Trophoblast cell (in vitro differentiated cells and primary cell): ENCODE measurements around the gene PTPRU.

Experiments used
- DNase-seq, 2 donors: peaks; one replicate each; pipeline ENCODE4 v3.0.0-alpha.2; 2016
- H2AFZ ChIP-seq: 2 replicates; pipeline ENCODE4 v1.6.1; 2013; ENCODE audit warnings: low read length, moderate library complexity, mild to moderate bottlenecking; ENCODE audit not compliant: insufficient read depth, poor library complexity
- H2AK5ac ChIP-seq: 2 replicates; pipeline ENCODE4 v1.6.1; 2013; ENCODE audit warnings: mild to moderate bottlenecking, low read length
- H2BK120ac ChIP-seq: 2 replicates; pipeline ENCODE4 v1.6.1; 2013; ENCODE audit warnings: low read length, mild to moderate bottlenecking, moderate library complexity; ENCODE audit not compliant: insufficient read depth, poor library complexity
- H2BK12ac ChIP-seq: 2 replicates; pipeline ENCODE4 v1.6.1; 2013; ENCODE audit warnings: mild to moderate bottlenecking, low read length, moderate library complexity
- H2BK5ac ChIP-seq: 2 replicates; pipeline ENCODE4 v1.6.1; 2013; ENCODE audit warnings: low read length, low read depth, moderate library complexity, mild to moderate bottlenecking; ENCODE audit not compliant: poor library complexity
- H3K14ac ChIP-seq: 2 replicates; pipeline ENCODE4 v1.6.1; 2013; ENCODE audit warnings: mild to moderate bottlenecking, low read length
- H3K18ac ChIP-seq: 2 replicates; pipeline ENCODE4 v1.6.1; 2013; ENCODE audit warnings: mild to moderate bottlenecking, low read length
- H3K23ac ChIP-seq: 2 replicates; pipeline ENCODE4 v1.6.1; 2013; ENCODE audit warnings: low read length
- H3K27ac ChIP-seq: 2 replicates; pipeline ENCODE4 v1.5.1; 2013; ENCODE audit warnings: low read depth, mild to moderate bottlenecking, inconsistent platforms, low read length, moderate library complexity
- H3K27me3 ChIP-seq: 2 replicates; pipeline ENCODE4 v1.6.1; 2013; ENCODE audit warnings: inconsistent platforms, mild to moderate bottlenecking, low read length, moderate library complexity; ENCODE audit not compliant: insufficient read depth
- H3K36me3 ChIP-seq, 2 experiments: 1 replicate in 1 of 2; 2 replicates in 1 of 2; pipeline ENCODE4 v1.6.1; 2013; ENCODE audit warnings: low read length in 2 of 2, mild to moderate bottlenecking in 2 of 2, moderate library complexity in 1 of 2; ENCODE audit not compliant: insufficient read depth in 2 of 2, control insufficient read depth in 1 of 2
- H3K4ac ChIP-seq: 2 replicates; pipeline ENCODE4 v1.6.1; 2013; ENCODE audit warnings: low read depth, mild to moderate bottlenecking, low read length, moderate library complexity
- H3K4me1 ChIP-seq, 2 experiments: 1 replicate in 1 of 2; 2 replicates in 1 of 2; pipeline ENCODE4 v1.6.1; 2013; ENCODE audit warnings: low read length in 2 of 2, mild to moderate bottlenecking in 2 of 2, moderate library complexity in 1 of 2; ENCODE audit not compliant: insufficient read depth in 2 of 2, control insufficient read depth in 1 of 2
- H3K4me2 ChIP-seq: 2 replicates; pipeline ENCODE4 v1.6.1; 2013; ENCODE audit warnings: inconsistent platforms, mild to moderate bottlenecking, low read length, moderate library complexity
- H3K4me3 ChIP-seq: 2 replicates; pipeline ENCODE4 v1.5.1; 2013; ENCODE audit warnings: mild to moderate bottlenecking, low read depth, low read length, inconsistent platforms
- H3K79me1 ChIP-seq: one replicate; pipeline ENCODE4 v1.6.1; 2013; ENCODE audit warnings: low read length
- H3K79me2 ChIP-seq: 2 replicates; pipeline ENCODE4 v1.6.1; 2013; ENCODE audit warnings: low read length, mild to moderate bottlenecking; ENCODE audit not compliant: control insufficient read depth, insufficient read depth, poor library complexity
- H3K9ac ChIP-seq: 2 replicates; pipeline ENCODE4 v1.6.1; 2013; ENCODE audit warnings: mild to moderate bottlenecking, low read length
- H3K9me3 ChIP-seq: 2 replicates; pipeline ENCODE4 v1.6.1; 2013; ENCODE audit warnings: low read depth, mild to moderate bottlenecking, control low read depth, inconsistent platforms, low read length; ENCODE audit not compliant: insufficient read depth
- H4K12ac ChIP-seq: 2 replicates; pipeline ENCODE4 v1.6.1; 2013; ENCODE audit warnings: low read depth, mild to moderate bottlenecking, low read length, moderate library complexity
- H4K8ac ChIP-seq: 2 replicates; pipeline ENCODE4 v1.6.1; 2013; ENCODE audit warnings: low read depth, mild to moderate bottlenecking, low read length, moderate library complexity
- H4K91ac ChIP-seq: one replicate; pipeline ENCODE4 v1.6.1; 2013; ENCODE audit warnings: low read depth, mild to moderate bottlenecking, low read length, moderate library complexity
- WGBS: extraction: QIAGEN DNeasy Blood & Tissue Kit; methylation state at CpG from one replicate; pipeline ENCODE4 v1.1.7; 2013; ENCODE audit warnings: missing lambda C conversion rate; ENCODE audit not compliant: insufficient read length, insufficient coverage; ENCODE audit errors: extremely low coverage; 5-methylcytosine and 5-hydroxymethylcytosine counted together

PTPRU gene

GRCh38 chr1:29267321-29268070 is 31.2 kb downstream of the PTPRU start:
- H3K14ac ChIP-seq, result no peak overlapping the region
- no peak overlapping the region for H3K18ac ChIP-seq
- no peak overlapping the region for H4K12ac ChIP-seq
- no peak overlapping the region for H3K4me2 ChIP-seq
- no peaks in the 10 kb centered on the region for H3K27me3 ChIP-seq
- H2BK5ac ChIP-seq, result no peak overlapping the region
- no peak overlapping the region for H2BK12ac ChIP-seq
- H3K79me2 ChIP-seq, result peaks cover 2% of the 10 kb centered on the region
- H3K27ac ChIP-seq, result no peak overlapping the region
- H4K8ac ChIP-seq, result no peak overlapping the region
- no peak overlapping the region for H2BK120ac ChIP-seq
- peaks cover 10% of the 10 kb centered on the region for H3K79me1 ChIP-seq
- no peak overlapping the region for H2AFZ ChIP-seq
- H3K9ac ChIP-seq, result no peak overlapping the region
- WGBS, result no CpG with 5 or more reads among the region's 9 CpGs
- H3K36me3 ChIP-seq, result peaks cover 0 to 3% of the 10 kb centered on the region in 2 experiments
- no peak overlapping the region for H3K4me3 ChIP-seq
- no peak overlapping the region for H2AK5ac ChIP-seq
- no peak overlapping the region for H3K4ac ChIP-seq
- H4K91ac ChIP-seq, result no peak overlapping the region
- H3K23ac ChIP-seq, result no peak overlapping the region
- no peaks in the 10 kb centered on the region for H3K9me3 ChIP-seq
- peaks cover 9 to 15% of the 10 kb centered on the region in 2 experiments for H3K4me1 ChIP-seq
- no peak for DNase-seq

DNA sequence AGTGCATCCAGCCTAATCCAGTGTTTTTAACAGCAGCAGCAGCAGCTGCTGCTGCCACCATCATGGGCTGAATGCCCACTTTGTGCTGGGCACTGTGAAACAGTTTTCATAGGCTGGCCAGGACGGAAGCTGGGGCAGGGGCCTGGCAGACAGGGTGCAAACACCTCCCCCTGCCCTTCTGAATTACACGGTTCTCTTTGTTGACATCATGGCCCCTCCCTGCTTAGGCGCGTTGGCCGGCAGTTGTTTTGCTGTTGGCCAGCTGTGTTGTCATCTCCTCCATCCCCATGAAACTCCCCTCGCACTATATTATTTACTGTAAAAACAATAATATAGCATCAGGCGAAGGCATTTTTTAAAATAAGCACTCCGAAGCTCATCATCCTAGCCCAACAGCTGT is 33.1 kb downstream of the PTPRU start:
- no peak overlapping the region for H3K14ac ChIP-seq
- no peak overlapping the region for H4K8ac ChIP-seq
- peaks cover 0 to 3% of the 10 kb centered on the region in 2 experiments for H3K36me3 ChIP-seq
- H3K9me3 ChIP-seq, result no peaks in the 10 kb centered on the region
- H4K91ac ChIP-seq, result no peak overlapping the region
- WGBS, result no CpG with 5 or more reads among the region's 8 CpGs
- no peak overlapping the region for H3K4ac ChIP-seq
- no peak overlapping the region for H2AFZ ChIP-seq
- H4K12ac ChIP-seq, result no peak overlapping the region
- no peak overlapping the region for H2AK5ac ChIP-seq
- no peak overlapping the region for H3K4me3 ChIP-seq
- no peak overlapping the region for H3K27ac ChIP-seq
- peaks cover 10% of the 10 kb centered on the region for H3K79me1 ChIP-seq
- H3K4me2 ChIP-seq, result no peak overlapping the region
- H2BK12ac ChIP-seq, result no peak overlapping the region
- peaks cover 11 to 17% of the 10 kb centered on the region in 2 experiments for H3K4me1 ChIP-seq
- H3K9ac ChIP-seq, result no peak overlapping the region
- H3K27me3 ChIP-seq, result no peaks in the 10 kb centered on the region
- H3K79me2 ChIP-seq, result peaks cover 2% of the 10 kb centered on the region
- no peak overlapping the region for H2BK120ac ChIP-seq
- H3K18ac ChIP-seq, result no peak overlapping the region
- H3K23ac ChIP-seq, result no peak overlapping the region
- no peak for DNase-seq
- H2BK5ac ChIP-seq, result no peak overlapping the region

DNA sequence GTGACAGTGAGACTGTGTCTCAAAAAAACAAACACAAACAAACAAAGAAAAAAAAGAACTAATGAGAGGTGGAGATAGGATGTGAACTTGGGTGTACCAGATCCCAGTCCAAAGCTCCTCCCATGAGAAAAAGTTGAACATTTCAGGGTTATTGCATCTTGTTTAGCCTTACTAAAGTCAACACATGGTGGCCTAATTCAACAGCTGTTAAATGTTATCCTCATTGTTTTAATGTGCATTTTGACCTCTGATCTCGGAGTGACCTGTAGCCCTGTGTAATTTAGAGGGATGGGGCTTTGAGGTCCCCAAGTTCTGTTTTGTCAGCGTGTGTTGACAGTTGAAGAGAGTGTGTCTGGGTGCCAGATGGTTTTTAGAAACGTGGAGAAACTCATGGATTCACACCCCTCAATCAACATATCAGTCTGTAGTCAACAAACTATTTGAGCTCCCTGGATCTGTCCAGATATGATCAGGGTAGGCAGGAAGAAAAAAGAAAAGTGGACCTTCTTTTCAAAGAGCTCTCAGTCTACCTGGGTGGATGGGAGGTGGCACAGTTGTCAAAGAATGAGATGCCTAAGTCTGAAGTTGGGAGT is 34.7 kb downstream of the PTPRU start:
- peaks cover 10% of the 10 kb centered on the region for H3K79me1 ChIP-seq
- no peak overlapping the region for H4K8ac ChIP-seq
- H3K36me3 ChIP-seq, result peaks cover 4 to 7% of the 10 kb centered on the region in 2 experiments
- no peak overlapping the region for H2BK5ac ChIP-seq
- H2BK120ac ChIP-seq, result peak overlapping the region; percentile 82
- H3K18ac ChIP-seq, result no peak overlapping the region
- no peak overlapping the region for H4K12ac ChIP-seq
- peak overlapping the region; percentile 67 for H3K27ac ChIP-seq
- H3K4me2 ChIP-seq, result no peak overlapping the region
- H2BK12ac ChIP-seq, result no peak overlapping the region
- no peaks in the 10 kb centered on the region for H3K27me3 ChIP-seq
- peaks cover 11 to 17% of the 10 kb centered on the region in 2 experiments for H3K4me1 ChIP-seq
- H4K91ac ChIP-seq, result no peak overlapping the region
- no CpG with 5 or more reads among the region's 3 CpGs for WGBS
- no peak for DNase-seq
- no peak overlapping the region for H2AK5ac ChIP-seq
- H3K23ac ChIP-seq, result no peak overlapping the region
- H3K9ac ChIP-seq, result no peak overlapping the region
- peaks cover 2% of the 10 kb centered on the region for H3K79me2 ChIP-seq
- H3K9me3 ChIP-seq, result no peaks in the 10 kb centered on the region
- no peak overlapping the region for H3K14ac ChIP-seq
- H3K4me3 ChIP-seq, result no peak overlapping the region
- no peak overlapping the region for H2AFZ ChIP-seq
- H3K4ac ChIP-seq, result no peak overlapping the region

DNA sequence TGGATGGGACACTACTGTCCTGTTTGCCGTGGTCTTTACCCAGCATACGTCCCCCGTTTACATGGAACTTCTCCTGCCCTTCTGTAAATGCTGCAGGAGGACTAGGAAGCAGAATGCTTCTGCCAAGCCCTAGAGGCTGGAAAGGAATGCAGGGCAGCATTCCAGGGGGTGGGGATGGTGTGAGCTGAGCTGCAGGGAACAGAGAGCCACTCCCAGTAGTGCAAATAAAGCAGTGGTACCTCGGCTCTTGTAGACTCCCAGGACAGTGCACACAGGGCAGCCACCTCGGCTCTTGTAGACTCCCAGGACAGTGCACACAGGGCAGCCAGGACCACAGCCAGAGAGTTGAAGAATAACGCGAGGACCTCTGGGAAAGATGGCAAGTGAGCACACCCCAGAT is 35.4 kb downstream of the PTPRU start:
- H4K8ac ChIP-seq, result peak overlapping the region; percentile 86
- peak overlapping the region; percentile 95 for H4K91ac ChIP-seq
- H3K4me3 ChIP-seq, result no peak overlapping the region
- H3K9me3 ChIP-seq, result no peaks in the 10 kb centered on the region
- peak overlapping the region; percentile 47 for H3K4me2 ChIP-seq
- peaks cover 10% of the 10 kb centered on the region for H3K79me1 ChIP-seq
- H2BK12ac ChIP-seq, result peak overlapping the region; percentile 96
- no peak overlapping the region for H3K14ac ChIP-seq
- peaks cover 2% of the 10 kb centered on the region for H3K79me2 ChIP-seq
- peaks cover 11 to 17% of the 10 kb centered on the region in 2 experiments for H3K4me1 ChIP-seq
- H2BK120ac ChIP-seq, result peak overlapping the region; percentile 95
- no peaks in the 10 kb centered on the region for H3K27me3 ChIP-seq
- peak overlapping the region; percentile 66 for H2BK5ac ChIP-seq
- H3K9ac ChIP-seq, result no peak overlapping the region
- H2AK5ac ChIP-seq, result no peak overlapping the region
- DNase-seq, result peak in 1 of 2 donors; percentile 37
- no peak overlapping the region for H3K23ac ChIP-seq
- H3K36me3 ChIP-seq, result peaks cover 8 to 9% of the 10 kb centered on the region in 2 experiments
- no CpG with 5 or more reads among the region's 7 CpGs for WGBS
- peak overlapping the region; percentile 71 for H3K18ac ChIP-seq
- no peak overlapping the region for H4K12ac ChIP-seq
- H2AFZ ChIP-seq, result peak overlapping the region; percentile 78
- H3K27ac ChIP-seq, result peak overlapping the region; percentile 67
- H3K4ac ChIP-seq, result no peak overlapping the region
